Retinal pigment epithelial cell (primary cell): ENCODE measurements around the gene RHEBL1.

ENCODE experiments used
- DNase-seq: peaks from one replicate; pipeline ENCODE4 v3.0.0-alpha.2; 2010; ENCODE audit warnings: low read depth
- H3K4me3 ChIP-seq: 2 replicates; pipeline ENCODE4 v1.5.1; 2011; ENCODE audit warnings: mild to moderate bottlenecking, low read length, control low read depth, moderate library complexity
- TF ChIP-seq, protein P1 (sequence below): conservative IDR thresholded peaks from 2 replicates; pipeline ENCODE4 v1.5.1; 2011; ENCODE audit warnings: low read depth, low read length, control low read depth, inconsistent platforms

Gene RHEBL1

GRCh38 chr12:49059299-49060171 is 10.2 kb downstream of the RHEBL1 start:
- TF ChIP-seq, protein P1, sequence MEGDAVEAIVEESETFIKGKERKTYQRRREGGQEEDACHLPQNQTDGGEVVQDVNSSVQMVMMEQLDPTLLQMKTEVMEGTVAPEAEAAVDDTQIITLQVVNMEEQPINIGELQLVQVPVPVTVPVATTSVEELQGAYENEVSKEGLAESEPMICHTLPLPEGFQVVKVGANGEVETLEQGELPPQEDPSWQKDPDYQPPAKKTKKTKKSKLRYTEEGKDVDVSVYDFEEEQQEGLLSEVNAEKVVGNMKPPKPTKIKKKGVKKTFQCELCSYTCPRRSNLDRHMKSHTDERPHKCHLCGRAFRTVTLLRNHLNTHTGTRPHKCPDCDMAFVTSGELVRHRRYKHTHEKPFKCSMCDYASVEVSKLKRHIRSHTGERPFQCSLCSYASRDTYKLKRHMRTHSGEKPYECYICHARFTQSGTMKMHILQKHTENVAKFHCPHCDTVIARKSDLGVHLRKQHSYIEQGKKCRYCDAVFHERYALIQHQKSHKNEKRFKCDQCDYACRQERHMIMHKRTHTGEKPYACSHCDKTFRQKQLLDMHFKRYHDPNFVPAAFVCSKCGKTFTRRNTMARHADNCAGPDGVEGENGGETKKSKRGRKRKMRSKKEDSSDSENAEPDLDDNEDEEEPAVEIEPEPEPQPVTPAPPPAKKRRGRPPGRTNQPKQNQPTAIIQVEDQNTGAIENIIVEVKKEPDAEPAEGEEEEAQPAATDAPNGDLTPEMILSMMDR: no peak
- H3K4me3 ChIP-seq: peak overlapping the region; percentile 93

GRCh38 chr12:49059045-49059298 is 10.8 kb downstream of the RHEBL1 start:
- H3K4me3 ChIP-seq: peak overlapping the region; percentile 93
- no peak for DNase-seq
- TF ChIP-seq, protein P1: no peak

More at GRCh38 chr12:49059299-49060171, 10.2 kb downstream of the RHEBL1 start:
- no peak for DNase-seq

DNA sequence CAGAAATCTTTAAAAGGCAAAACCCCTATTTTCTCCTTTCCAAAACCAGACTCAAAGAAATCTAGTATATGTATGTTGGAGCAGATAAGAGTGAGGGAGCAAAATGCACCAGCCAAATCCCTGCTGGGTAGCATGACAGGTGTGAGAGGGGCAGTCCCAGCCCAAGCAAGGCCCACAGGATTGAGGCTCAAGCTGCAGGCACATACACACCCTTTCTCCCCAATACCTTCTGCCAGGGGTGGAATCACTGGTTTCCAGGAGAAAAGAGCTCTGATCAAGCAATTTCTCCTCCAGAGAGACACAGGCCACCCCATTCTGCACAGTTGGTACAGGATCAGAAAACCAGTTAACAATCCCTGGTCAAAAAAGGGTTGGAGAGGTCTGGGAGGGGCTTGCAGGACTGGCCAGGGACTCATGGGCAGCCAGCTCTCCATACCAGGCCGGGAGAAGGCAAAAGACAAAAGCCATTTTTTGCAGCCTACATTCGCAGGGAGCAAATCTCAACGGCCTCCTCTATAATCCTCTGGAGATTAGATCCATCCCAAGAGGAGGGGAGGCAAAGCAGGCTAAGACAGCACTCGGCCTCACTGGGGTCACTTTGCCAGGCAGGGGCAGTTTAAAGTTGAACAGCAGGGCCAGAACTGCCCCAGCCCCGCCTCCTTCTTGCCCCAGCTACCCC is 11.3 kb downstream of the RHEBL1 start:
- no peak for DNase-seq
- peak overlapping the region; percentile 93 for H3K4me3 ChIP-seq
- TF ChIP-seq, protein P1: no peak

- peak overlapping the region; percentile 93 for H3K4me3 ChIP-seq
- TF ChIP-seq, protein P1: no peak
- DNase-seq: no peak
These were observed 11.9 kb downstream of the RHEBL1 start for GRCh38 chr12:49057888-49058287.

DNA sequence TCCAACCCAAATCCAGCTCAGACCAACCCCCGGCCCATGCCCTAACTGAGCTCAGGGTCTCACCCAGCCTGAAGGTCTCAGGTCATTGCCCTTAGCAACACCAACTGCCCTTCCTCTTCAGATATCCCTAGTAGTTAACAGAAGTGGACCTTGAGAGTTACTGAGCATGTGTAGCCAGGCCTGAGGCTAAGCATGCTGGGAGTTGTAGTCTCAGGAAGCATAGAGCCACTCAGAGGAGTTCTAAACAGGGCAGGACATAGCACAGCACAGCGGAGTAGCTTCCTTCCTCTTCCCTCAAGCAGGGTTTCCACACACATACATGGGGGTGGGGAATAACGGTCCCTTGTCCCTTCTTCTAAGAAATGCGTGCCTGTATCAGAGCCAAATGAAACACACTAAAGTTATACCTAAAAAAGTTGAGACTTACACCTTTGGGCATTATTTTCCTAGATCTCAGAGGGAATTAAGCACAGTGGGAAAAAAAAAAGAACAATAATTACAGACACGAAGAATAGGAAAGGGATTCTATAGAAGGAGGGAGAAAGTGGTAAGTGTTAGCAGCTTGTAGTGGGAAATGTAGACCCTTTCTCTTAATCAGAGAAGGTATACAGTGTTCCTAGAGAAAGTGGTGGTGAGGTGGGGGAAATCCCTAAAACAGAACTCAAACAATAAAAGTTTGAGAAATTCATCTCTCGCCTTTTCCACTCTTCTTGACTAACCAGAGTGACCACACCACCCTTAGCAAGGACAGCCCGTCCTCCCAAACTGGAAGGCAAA is 13.6 kb downstream of the RHEBL1 start:
- DNase-seq: no peak
- H3K4me3 ChIP-seq: peak overlapping the region; percentile 16
- TF ChIP-seq, protein P1: no peak

GRCh38 chr12:49055092-49055491 is 14.7 kb downstream of the RHEBL1 start:
- no peak for DNase-seq
- H3K4me3 ChIP-seq: no peak overlapping the region
- TF ChIP-seq, protein P1: no peak
